ENCODE data around the gene HSH2D.

HSH2D gene

GRCh38 chr19:16121141-16121540, 22.3 kb upstream of the HSH2D start:
- no peak for DNase-seq

DNA sequence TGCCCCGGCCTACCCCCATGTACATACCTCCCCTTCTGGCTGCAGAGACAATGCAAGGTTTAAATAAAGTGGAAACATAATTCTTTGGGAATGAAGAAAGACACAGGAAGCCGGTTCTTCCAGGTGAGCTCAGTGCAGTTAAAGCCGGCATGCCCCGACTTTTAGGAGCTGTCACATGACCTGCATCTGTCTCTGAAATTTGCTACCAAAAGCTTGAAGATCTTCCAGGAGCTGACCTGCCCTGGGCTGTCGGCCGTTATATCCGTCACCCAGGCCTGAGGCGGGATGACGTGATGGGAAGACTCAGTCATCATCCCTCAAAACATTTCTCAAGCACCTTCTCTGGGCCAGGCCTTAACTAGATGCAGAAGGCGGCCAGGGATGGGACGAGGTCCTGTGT, 21.5 kb upstream of the HSH2D start:
- no peak for DNase-seq

DNA sequence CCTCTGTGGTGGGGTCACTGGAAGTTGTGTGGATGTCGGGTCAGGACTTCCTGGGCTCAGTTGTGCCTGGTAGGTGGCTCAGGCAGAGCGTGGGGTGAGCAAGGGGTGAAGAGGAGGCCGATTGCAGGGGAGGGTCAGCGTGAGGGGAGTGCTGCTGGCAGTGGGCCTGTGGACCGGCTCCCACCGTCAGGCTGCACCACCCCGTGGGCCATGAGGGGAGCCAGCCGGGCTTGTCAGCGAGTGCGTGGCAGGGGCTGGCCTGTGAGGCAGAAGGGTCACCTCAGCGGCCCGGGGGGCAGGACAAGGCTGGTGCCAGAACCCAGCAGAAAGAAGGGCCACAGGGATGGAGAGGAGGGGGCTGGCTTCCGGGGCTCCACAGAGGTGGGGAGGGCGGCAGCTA, 18.5 kb upstream of the HSH2D start:
- no peak for DNase-seq

- DNase-seq: no peak
Observed at GRCh38 chr19:16125737-16126495, 17.6 kb upstream of the HSH2D start.

DNA sequence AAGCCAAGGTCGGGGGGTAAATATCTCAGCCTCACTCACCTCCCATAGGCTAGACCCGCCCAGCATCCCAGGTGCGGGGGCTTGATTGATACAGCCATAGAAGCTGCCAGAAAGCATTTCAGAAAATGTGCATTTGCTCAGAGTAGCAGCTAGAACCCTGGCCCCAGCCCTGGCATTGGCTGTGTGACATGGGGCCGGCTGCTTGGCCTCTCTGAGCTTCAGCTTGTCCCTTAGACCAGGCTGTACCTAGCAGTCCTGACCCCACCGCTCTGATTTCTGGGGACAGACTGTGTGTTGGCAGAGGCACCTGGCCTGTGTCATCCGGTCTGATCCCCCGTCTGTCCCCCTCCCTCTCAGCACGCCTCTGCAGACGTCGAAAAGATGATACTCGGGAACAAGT, 16.4 kb upstream of the HSH2D start:
- no peak for DNase-seq

- DNase-seq: no peak
Observed at GRCh38 chr19:16127776-16128371, 15.6 kb upstream of the HSH2D start.

- DNase-seq: no peak
Observed at GRCh38 chr19:16131648-16132047, 11.8 kb upstream of the HSH2D start.

DNA sequence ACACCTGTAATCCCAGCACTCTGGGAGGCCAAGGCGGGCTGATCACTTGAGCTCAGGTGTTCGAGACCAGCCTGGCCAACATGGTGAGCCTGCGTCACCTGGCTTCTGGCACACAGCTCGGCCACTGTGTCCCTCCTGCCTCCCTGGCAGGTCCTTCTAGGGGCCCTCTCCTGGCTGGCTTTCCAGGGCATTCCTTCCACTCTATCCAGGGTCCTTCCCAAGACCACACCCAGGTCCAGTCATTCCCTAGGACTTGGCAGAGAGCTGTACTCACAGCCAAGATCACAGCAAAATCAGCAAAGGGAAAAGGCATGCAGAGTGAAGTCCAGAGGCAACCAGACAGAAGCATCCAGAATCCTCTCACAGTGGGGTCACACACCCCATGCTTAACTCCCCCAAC, 9.7 kb upstream of the HSH2D start:
- no peak for DNase-seq

- DNase-seq: no peak
Observed at GRCh38 chr19:16134510-16134909, 9.0 kb upstream of the HSH2D start.

DNA sequence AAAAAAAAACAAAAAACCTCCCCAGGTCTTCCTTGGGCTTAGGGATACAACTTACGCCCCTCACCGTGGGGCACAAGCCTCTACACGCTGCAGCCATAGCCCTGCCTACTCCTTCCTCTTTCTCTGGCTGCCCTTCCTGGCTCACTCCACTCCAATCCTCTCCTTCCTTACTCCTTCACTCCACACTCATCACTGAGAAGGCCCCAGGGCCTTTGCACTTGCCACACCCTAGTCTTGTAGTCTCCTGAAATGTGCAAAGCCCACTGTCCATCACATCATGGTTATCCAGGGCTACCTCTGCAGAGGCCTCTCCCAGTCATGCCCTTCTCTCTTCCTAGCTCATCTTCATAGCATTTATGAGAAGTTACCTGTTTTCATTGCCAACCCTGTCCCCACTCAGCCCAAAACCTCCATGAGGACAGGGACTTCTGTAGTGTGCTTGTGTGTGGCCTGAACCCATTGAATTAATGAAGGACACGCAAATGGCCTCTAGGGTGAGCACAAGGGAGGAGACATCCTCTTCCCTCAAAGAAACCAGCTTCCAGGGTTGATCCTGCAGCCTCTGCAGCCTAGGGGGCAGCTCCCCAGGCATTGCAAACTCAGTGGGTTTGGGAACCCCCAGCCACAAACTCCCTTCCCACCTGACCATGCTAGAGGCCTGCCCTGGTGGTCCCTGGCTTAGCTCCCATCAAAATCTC, 7.9 kb upstream of the HSH2D start:
- no peak for DNase-seq

DNA sequence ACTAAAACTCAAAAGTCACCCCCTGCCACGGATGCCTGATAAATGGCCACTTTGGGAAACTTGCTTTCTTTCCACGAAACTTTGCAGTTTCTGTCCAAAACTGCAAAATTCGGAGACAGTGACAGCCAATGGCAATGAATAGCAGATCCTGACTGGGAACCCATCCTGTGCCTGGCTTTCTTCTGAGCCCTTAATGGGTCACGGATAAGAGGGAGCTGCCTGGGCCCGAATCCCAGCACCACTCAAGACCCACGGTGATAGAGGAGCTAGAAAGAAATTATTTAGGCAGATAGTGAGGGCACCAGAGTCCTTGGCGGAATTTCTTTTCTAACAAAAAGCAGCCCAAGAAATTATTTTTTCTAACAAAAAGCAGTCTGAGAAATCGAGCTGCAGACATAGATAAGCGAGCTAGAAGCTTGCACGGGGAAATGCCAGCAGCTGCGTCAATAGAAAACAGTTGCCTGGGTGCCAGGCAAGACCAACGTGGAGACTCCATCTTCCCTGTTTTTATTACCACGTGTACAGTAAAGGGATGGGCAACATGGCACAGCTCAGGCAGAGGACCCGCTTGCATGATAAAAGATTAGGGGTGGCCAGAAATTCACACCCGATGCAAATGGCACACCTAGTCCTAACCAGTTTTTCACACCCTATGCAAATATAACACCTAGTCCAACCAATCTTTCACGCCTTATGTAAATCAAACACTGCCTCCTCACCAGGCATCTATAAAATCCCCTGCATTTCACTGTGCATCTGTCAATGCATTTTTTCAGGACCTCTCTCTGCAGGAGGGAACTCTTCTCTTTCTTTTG, 7.1 kb upstream of the HSH2D start:
- DNase-seq: no peak

DNA sequence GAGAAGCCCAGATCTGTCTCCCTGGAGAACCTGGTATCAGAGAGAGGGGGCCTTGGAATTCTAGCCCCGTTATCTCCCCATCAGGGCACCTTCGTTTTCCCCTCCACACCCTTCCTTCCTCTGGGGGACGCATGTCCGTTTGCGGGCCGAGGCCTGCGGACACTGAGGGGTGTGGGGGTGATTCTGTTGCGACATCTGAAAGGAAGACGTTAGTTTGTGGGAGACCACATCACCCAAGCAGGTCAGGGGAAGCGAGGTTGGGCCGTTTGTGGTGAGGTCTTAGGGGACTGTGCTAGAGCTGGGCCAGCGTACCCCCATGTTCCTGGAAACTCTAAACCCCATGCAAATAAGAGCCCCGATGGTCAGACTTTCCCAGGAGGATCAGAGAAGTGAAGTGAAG, 3.7 kb upstream of the HSH2D start:
- no peak for DNase-seq

GRCh38 chr19:16141043-16141442, 2.4 kb upstream of the HSH2D start:
- DNase-seq: no peak

DNA sequence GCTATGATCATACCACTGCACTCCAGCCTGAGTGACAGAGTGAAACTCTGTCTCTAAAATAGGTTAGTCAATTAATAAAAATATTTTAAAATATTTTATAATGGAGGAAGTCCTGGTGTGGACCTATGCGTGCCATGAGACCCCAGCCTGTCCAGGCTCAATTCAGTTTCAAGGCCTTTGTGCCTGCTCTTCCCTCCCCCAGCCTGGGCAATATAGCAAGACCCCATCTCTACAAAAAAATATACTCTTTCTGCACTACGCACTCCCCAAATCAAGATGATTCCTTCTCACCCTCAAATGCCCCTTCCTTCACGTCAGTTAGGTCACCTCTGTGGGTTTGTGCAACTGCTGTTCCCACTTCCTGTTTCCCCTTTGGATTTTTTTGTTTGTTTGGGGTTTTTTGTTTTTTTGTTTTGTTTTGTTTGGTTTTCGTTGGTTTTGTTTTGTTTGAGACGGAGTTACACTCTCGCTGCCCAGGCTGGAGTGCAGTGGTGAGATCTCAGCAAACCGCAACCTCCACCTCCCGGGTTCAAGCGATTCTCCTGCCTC, 1.4 kb upstream of the HSH2D start:
- no peak for DNase-seq

DNA sequence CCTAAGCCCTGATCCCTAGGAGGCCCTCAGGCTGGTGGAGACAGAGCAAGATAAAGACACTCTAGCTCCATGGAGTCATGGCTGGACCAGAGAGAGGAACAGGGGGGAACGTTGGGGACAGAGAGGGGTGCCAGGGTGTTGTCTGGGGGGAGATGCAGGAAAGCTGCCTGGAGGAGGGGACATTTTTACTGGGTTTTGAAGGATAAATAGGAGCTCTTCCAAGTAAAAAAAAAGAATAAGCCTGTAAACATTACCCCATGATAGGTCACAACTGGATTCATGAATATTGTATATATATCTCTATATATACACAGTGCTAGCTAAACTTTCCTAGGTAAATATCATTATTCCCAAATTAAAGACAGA, 714 bp downstream of the HSH2D start:
- no peak for DNase-seq

GRCh38 chr19:16146112-16146511, 2.6 kb downstream of the HSH2D start:
- no peak for DNase-seq

GRCh38 chr19:16148443-16149229, 5.2 kb downstream of the HSH2D start:
- DNase-seq: no peak

DNA sequence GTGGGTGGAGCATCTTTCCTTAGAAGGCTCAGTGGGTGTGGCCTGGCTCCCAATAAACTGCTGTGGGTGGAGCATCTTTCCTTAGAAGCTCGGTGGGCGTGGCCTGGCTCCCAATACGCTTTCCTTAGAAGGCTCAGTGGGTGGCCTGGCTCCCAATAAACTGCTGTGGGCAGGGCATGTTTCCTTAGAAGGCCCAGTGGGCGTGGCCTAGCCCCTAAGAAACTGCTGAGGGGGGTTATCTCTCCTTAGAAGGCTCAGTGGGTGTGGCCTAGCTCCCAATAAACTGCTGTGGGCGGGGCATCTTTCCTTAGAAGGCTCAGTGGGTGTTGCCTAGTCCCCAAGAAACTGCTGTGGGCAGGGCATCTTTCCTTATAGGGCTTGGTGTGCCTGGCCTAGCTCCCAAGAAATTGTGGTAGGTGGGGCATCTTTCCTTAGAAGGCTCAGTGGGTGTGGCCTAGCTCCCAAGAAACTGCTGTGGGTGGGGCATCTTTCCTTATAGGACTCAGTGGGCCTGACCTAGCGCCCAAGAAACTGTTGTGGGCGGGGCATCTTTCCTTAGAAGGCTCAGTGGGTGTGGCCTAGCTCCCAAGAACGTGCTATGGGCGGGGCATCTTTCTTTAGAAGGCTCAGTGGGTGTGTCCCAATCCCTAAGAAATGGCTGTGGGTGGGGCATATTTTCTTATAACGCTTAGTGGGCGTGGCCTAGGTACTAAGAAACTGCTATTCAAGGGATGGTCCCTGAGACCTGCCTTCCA, 10.3 kb downstream of the HSH2D start:
- DNase-seq: no peak

DNA sequence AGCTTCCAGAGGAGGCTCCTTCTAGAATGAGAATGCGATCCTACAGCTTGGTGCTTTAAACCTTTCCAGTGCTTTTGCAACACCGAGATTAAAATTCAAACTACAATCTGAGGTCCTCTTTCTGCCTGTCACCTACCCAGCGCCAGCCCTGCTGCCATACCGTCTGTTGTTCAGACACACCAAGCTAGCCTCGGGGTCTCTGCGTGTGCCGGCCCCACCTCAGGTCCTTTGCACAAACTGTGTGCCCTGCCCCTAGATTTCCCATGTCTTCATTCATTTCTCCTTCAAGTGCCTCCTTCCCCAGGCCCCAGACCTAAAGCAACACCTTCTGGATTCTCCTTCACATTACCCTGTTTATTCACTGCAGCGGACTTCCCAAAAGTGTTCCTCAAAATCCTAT, 11.1 kb downstream of the HSH2D start:
- DNase-seq: no peak

GRCh38 chr19:16155128-16155527, 11.6 kb downstream of the HSH2D start:
- DNase-seq: no peak

DNA sequence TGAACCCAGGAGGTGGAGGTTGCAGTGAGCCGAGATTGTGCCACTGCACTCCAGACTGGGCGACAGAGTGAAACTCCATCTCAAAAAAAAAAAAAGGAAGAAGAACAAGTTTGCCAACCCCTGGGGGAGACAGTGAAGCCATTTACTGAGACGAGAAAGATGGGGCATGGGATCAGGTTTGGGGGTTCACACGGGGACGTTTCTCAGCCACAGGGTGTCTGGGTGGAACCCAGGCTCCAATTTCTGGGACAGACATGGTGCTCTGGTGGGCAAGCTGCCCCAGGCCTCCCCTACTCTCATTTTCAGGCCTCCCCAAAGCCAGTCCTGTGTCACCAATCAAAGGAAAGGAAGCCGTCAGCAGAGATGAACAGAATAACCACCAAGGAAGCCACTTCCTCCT, 13.4 kb downstream of the HSH2D start:
- DNase-seq: no peak

- DNase-seq: no peak
Observed at GRCh38 chr19:16157601-16158000, 14.1 kb downstream of the HSH2D start.
